ENCODE measurements around the gene NDUFAF8.

NDUFAF8 gene

GRCh38 chr17:81210466-81210865, 28.7 kb upstream of the NDUFAF8 start:
- peaks cover 7% of the 10 kb centered on the region for H3K79me2 ChIP-seq (ENCODE audit: insufficient read depth, low read length)
- H3K9me3 ChIP-seq (ENCODE audit: insufficient read depth, low read length, severe bottlenecking), result no peaks in the 10 kb centered on the region
- H3K4me2 ChIP-seq (ENCODE audit: insufficient read depth, low read length), result no peak overlapping the region
- H3K9ac ChIP-seq (ENCODE audit: low read depth, low read length), result no peak overlapping the region
- no peak overlapping the region for H2AFZ ChIP-seq (ENCODE audit: low read depth, low read length)
- H3K4me3 ChIP-seq (ENCODE audit: low read depth in 1 of 2, low read length in 2 of 2), result no peak overlapping the region
- H4K20me1 ChIP-seq (ENCODE audit: insufficient read depth, low read length), result peaks cover 30% of the 10 kb centered on the region
- TF ChIP-seq CTCF (IDR thresholded peaks at IDR 0.05; ENCODE audit: borderline replicate concordance, extremely low read depth, low read length, poor library complexity, severe bottlenecking) (no peak), EZH2 (IDR thresholded peaks at IDR 0.05; ENCODE audit: borderline replicate concordance, low read depth, low read length, severe bottlenecking) (no peak)
- H3K36me3 ChIP-seq (ENCODE audit: insufficient read depth, low read length), result peaks cover 28% of the 10 kb centered on the region
- H3K27ac ChIP-seq (ENCODE audit: low read length), result no peak overlapping the region
- ATAC-seq (ENCODE audit: insufficient read depth, low read depth) (no peak), DNase-seq (no peak)
- H3K27me3 ChIP-seq (ENCODE audit: insufficient read depth, low read length, poor library complexity), result no peaks in the 10 kb centered on the region
- H3K4me1 ChIP-seq (ENCODE audit: insufficient read depth, low read length), result no peaks in the 10 kb centered on the region

- no peak for ATAC-seq (ENCODE audit: insufficient read depth, low read depth)
- no peak for DNase-seq
- peaks cover 30% of the 10 kb centered on the region for H4K20me1 ChIP-seq (ENCODE audit: insufficient read depth, low read length)
Measured at GRCh38 chr17:81210868-81211267, 28.2 kb upstream of the NDUFAF8 start.

GRCh38 chr17:81212365-81212764, 26.8 kb upstream of the NDUFAF8 start:
- Histone ChIP-seq H3K9ac (ENCODE audit: low read depth, low read length) (no peak overlapping the region), H3K27ac (ENCODE audit: low read length) (no peak overlapping the region), H3K4me3 (ENCODE audit: low read depth in 1 of 2, low read length in 2 of 2) (no peak overlapping the region), H3K4me2 (ENCODE audit: insufficient read depth, low read length) (no peak overlapping the region), H3K4me1 (ENCODE audit: insufficient read depth, low read length) (no peaks in the 10 kb centered on the region), H2AFZ (ENCODE audit: low read depth, low read length) (no peak overlapping the region), H3K36me3 (ENCODE audit: insufficient read depth, low read length) (peaks cover 28% of the 10 kb centered on the region), H3K27me3 (ENCODE audit: insufficient read depth, low read length, poor library complexity) (no peaks in the 10 kb centered on the region), H4K20me1 (ENCODE audit: insufficient read depth, low read length) (peaks cover 38% of the 10 kb centered on the region), H3K79me2 (ENCODE audit: insufficient read depth, low read length) (peaks cover 12% of the 10 kb centered on the region), H3K9me3 (ENCODE audit: insufficient read depth, low read length, severe bottlenecking) (no peaks in the 10 kb centered on the region)
- no peak for DNase-seq
- no peak for ATAC-seq (ENCODE audit: insufficient read depth, low read depth)
- TF ChIP-seq EZH2 (IDR thresholded peaks at IDR 0.05; ENCODE audit: borderline replicate concordance, low read depth, low read length, severe bottlenecking) (no peak), CTCF (IDR thresholded peaks at IDR 0.05; ENCODE audit: borderline replicate concordance, extremely low read depth, low read length, poor library complexity, severe bottlenecking) (no peak)

More at GRCh38 chr17:81210868-81211267, 28.2 kb upstream of the NDUFAF8 start:
- Histone ChIP-seq H3K9ac (ENCODE audit: low read depth, low read length) (no peak overlapping the region), H3K27me3 (ENCODE audit: insufficient read depth, low read length, poor library complexity) (no peaks in the 10 kb centered on the region), H3K4me3 (ENCODE audit: low read depth in 1 of 2, low read length in 2 of 2) (no peak overlapping the region), H3K36me3 (ENCODE audit: insufficient read depth, low read length) (peaks cover 28% of the 10 kb centered on the region), H3K79me2 (ENCODE audit: insufficient read depth, low read length) (peaks cover 7% of the 10 kb centered on the region), H3K4me2 (ENCODE audit: insufficient read depth, low read length) (no peak overlapping the region), H3K27ac (ENCODE audit: low read length) (no peak overlapping the region), H3K4me1 (ENCODE audit: insufficient read depth, low read length) (no peaks in the 10 kb centered on the region), H2AFZ (ENCODE audit: low read depth, low read length) (no peak overlapping the region), H3K9me3 (ENCODE audit: insufficient read depth, low read length, severe bottlenecking) (no peaks in the 10 kb centered on the region)
- TF ChIP-seq EZH2 (IDR thresholded peaks at IDR 0.05; ENCODE audit: borderline replicate concordance, low read depth, low read length, severe bottlenecking) (no peak), CTCF (IDR thresholded peaks at IDR 0.05; ENCODE audit: borderline replicate concordance, extremely low read depth, low read length, poor library complexity, severe bottlenecking) (no peak)

GRCh38 chr17:81213978-81214377, 25.1 kb upstream of the NDUFAF8 start:
- Histone ChIP-seq H2AFZ (ENCODE audit: low read depth, low read length) (no peak overlapping the region), H3K36me3 (ENCODE audit: insufficient read depth, low read length) (peaks cover 31% of the 10 kb centered on the region), H3K9me3 (ENCODE audit: insufficient read depth, low read length, severe bottlenecking) (no peaks in the 10 kb centered on the region), H3K4me1 (ENCODE audit: insufficient read depth, low read length) (no peaks in the 10 kb centered on the region), H3K4me3 (ENCODE audit: low read depth in 1 of 2, low read length in 2 of 2) (no peak overlapping the region), H3K27me3 (ENCODE audit: insufficient read depth, low read length, poor library complexity) (no peaks in the 10 kb centered on the region), H3K79me2 (ENCODE audit: insufficient read depth, low read length) (peaks cover 13% of the 10 kb centered on the region), H3K9ac (ENCODE audit: low read depth, low read length) (no peak overlapping the region), H3K27ac (ENCODE audit: low read length) (no peak overlapping the region), H4K20me1 (ENCODE audit: insufficient read depth, low read length) (peaks cover 31% of the 10 kb centered on the region), H3K4me2 (ENCODE audit: insufficient read depth, low read length) (no peak overlapping the region)
- TF ChIP-seq CTCF (IDR thresholded peaks at IDR 0.05; ENCODE audit: borderline replicate concordance, extremely low read depth, low read length, poor library complexity, severe bottlenecking) (no peak), EZH2 (IDR thresholded peaks at IDR 0.05; ENCODE audit: borderline replicate concordance, low read depth, low read length, severe bottlenecking) (no peak)
- no peak for ATAC-seq (ENCODE audit: insufficient read depth, low read depth)
- DNase-seq, result no peak

Data from DND-41 (cell line).